ENCODE results near the gene CBX5. TPM values are rescaled to one million over a fixed set of nuclear protein-coding genes. Genes with fewer than 3 reads are reported as not detected.
A peak's percentile ranks its signal among the peaks of the same experiment; 100 is the strongest.

CBX5 gene
- total and polyA plus RNA-seq, 9 of the 15 experiments (the other 6 are each of a cell fraction or from before 2014, with no cell fraction given) = 32.6 to 102 (median 59.2) TPM

DNA sequence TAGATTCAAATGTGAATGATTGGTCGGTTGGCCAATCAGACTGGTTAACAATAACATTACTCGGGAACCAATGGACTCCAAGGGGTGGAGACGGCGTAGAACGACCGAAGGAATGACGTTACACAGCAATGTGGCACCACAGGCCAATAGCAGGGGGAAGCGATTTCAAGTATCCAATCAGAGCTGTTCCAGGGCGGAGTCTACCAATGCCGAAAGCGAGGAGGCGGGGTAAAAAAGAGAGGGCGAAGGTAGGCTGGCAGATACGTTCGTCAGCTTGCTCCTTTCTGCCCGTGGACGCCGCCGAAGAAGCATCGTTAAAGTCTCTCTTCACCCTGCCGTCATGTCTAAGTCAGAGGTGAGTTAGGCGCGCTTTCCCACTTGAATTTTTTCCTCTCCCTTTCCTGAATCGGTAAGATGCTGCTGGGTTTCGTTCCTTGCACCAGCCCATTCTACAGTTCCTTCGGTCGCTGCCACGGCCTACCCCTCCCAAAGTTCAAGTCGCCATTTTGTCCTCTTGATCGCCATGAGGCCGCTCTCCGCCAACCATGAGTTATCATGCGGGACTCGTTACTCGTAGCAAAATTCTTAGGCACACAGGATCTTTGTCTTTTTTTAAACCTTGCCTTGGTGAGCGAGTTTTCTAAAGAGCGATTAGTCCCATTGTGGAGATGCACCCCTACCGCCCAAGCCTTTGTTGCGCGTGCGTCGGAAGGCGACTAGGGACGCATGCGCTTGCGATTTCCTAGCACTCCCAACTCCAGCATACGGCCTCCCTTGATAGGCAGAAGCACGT, 742 bp upstream of the CBX5 start, which contains the start of gene HNRNPA1 (continued):
- TF ChIP-seq, protein P1, sequence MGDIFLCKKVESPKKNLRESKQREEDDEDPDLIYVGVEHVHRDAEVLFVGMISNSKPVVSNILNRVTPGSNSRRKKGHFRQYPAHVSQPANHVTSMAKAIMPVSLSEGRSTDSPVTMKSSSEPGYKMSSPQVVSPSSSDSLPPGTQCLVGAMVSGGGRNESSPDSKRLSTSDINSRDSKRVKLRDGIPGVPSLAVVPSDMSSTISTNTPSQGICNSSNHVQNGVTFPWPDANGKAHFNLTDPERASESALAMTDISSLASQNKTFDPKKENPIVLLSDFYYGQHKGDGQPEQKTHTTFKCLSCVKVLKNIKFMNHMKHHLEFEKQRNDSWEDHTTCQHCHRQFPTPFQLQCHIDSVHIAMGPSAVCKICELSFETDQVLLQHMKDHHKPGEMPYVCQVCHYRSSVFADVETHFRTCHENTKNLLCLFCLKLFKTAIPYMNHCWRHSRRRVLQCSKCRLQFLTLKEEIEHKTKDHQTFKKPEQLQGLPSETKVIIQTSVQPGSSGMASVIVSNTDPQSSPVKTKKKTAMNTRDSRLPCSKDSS (IDR thresholded peaks at IDR 0.05; ENCODE audit: low read depth, partially characterized antibody) = no peak
- TF ChIP-seq, protein P2, sequence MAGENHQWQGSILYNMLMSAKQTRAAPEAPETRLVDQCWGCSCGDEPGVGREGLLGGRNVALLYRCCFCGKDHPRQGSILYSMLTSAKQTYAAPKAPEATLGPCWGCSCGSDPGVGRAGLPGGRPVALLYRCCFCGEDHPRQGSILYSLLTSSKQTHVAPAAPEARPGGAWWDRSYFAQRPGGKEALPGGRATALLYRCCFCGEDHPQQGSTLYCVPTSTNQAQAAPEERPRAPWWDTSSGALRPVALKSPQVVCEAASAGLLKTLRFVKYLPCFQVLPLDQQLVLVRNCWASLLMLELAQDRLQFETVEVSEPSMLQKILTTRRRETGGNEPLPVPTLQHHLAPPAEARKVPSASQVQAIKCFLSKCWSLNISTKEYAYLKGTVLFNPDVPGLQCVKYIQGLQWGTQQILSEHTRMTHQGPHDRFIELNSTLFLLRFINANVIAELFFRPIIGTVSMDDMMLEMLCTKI (IDR thresholded peaks at IDR 0.05; ENCODE audit: partially characterized antibody) = no peak
- TF ChIP-seq, protein P3, sequence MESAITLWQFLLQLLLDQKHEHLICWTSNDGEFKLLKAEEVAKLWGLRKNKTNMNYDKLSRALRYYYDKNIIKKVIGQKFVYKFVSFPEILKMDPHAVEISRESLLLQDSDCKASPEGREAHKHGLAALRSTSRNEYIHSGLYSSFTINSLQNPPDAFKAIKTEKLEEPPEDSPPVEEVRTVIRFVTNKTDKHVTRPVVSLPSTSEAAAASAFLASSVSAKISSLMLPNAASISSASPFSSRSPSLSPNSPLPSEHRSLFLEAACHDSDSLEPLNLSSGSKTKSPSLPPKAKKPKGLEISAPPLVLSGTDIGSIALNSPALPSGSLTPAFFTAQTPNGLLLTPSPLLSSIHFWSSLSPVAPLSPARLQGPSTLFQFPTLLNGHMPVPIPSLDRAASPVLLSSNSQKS (CRISPR knock-in tag; IDR thresholded peaks at IDR 0.05) = no peak
- TF ChIP-seq ZNF551 (CRISPR knock-in tag; IDR thresholded peaks at IDR 0.05) (no peak), CSDE1 (IDR thresholded peaks at IDR 0.05) (peak in 1 of 2 experiments; percentile 45; a peak in 1 of 4 replicates), KLF16 (IDR thresholded peaks at IDR 0.05) (no peak), TRIM28 (IDR thresholded peaks at IDR 0.05) (0 out of 2 replicates have a peak, but pooled peaks have one; percentile 39), BDP1 (IDR thresholded peaks at IDR 0.05; ENCODE audit: insufficient read depth, insufficient read length) (no peak), ZNF217 (CRISPR knock-in tag; IDR thresholded peaks at IDR 0.05) (no peak), NONO (IDR thresholded peaks at IDR 0.05; ENCODE audit: low read depth in 2 of 2, low read length in 1 of 2) (0 out of 4 replicates have a peak, but pooled peaks have one; percentile 26 to 55), NFATC3 (IDR thresholded peaks at IDR 0.05) (no peak), SMARCA5 (IDR thresholded peaks at IDR 0.05) (no peak), KAT2B (IDR thresholded peaks at IDR 0.05; ENCODE audit: low read depth, low read length) (no peak), SNRNP70 (optimal IDR thresholded peaks at IDR 0.05; ENCODE audit: low read depth, low read length) (no peak), NCOR1 (IDR thresholded peaks at IDR 0.05) (peak; percentile 26), RAD21 (CRISPR knock-in tag; conservative IDR thresholded peaks at IDR 0.05 in 1 of 2, IDR thresholded peaks at IDR 0.05 in 1 of 2) (no peak; a peak in 2 of 4 replicates), ZNF764 (CRISPR knock-in tag; IDR thresholded peaks at IDR 0.05; ENCODE audit: low read depth) (no peak)
- TF ChIP-seq, protein P4, sequence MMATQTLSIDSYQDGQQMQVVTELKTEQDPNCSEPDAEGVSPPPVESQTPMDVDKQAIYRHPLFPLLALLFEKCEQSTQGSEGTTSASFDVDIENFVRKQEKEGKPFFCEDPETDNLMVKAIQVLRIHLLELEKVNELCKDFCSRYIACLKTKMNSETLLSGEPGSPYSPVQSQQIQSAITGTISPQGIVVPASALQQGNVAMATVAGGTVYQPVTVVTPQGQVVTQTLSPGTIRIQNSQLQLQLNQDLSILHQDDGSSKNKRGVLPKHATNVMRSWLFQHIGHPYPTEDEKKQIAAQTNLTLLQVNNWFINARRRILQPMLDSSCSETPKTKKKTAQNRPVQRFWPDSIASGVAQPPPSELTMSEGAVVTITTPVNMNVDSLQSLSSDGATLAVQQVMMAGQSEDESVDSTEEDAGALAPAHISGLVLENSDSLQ (IDR thresholded peaks at IDR 0.05) = peak; percentile 99
- TF ChIP-seq, protein P5, sequence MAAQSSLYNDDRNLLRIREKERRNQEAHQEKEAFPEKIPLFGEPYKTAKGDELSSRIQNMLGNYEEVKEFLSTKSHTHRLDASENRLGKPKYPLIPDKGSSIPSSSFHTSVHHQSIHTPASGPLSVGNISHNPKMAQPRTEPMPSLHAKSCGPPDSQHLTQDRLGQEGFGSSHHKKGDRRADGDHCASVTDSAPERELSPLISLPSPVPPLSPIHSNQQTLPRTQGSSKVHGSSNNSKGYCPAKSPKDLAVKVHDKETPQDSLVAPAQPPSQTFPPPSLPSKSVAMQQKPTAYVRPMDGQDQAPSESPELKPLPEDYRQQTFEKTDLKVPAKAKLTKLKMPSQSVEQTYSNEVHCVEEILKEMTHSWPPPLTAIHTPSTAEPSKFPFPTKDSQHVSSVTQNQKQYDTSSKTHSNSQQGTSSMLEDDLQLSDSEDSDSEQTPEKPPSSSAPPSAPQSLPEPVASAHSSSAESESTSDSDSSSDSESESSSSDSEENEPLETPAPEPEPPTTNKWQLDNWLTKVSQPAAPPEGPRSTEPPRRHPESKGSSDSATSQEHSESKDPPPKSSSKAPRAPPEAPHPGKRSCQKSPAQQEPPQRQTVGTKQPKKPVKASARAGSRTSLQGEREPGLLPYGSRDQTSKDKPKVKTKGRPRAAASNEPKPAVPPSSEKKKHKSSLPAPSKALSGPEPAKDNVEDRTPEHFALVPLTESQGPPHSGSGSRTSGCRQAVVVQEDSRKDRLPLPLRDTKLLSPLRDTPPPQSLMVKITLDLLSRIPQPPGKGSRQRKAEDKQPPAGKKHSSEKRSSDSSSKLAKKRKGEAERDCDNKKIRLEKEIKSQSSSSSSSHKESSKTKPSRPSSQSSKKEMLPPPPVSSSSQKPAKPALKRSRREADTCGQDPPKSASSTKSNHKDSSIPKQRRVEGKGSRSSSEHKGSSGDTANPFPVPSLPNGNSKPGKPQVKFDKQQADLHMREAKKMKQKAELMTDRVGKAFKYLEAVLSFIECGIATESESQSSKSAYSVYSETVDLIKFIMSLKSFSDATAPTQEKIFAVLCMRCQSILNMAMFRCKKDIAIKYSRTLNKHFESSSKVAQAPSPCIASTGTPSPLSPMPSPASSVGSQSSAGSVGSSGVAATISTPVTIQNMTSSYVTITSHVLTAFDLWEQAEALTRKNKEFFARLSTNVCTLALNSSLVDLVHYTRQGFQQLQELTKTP (IDR thresholded peaks at IDR 0.05; ENCODE audit: low read depth in 1 of 2, partially characterized antibody in 2 of 2) = peak; percentile 75 to 93
